HUES6 (cell line): ENCODE results near the gene HDAC4.

Experiments used
- H3K27ac ChIP-seq: 2 replicates; pipeline ENCODE4 v1.7.0; 2013; ENCODE audit warnings: low read depth, mild to moderate bottlenecking, low read length, inconsistent platforms
- H3K27me3 ChIP-seq: 2 replicates; pipeline ENCODE4 v1.6.1; 2013; ENCODE audit warnings: low read length; ENCODE audit not compliant: control insufficient read depth, insufficient read depth
- H3K36me3 ChIP-seq: 2 replicates; pipeline ENCODE4 v1.6.1; 2013; ENCODE audit warnings: low read length; ENCODE audit not compliant: control insufficient read depth, insufficient read depth
- H3K4me1 ChIP-seq: 2 replicates; pipeline ENCODE4 v1.6.1; 2013; ENCODE audit warnings: low read length; ENCODE audit not compliant: control insufficient read depth, insufficient read depth
- H3K4me3 ChIP-seq: 2 replicates; pipeline ENCODE4 v1.5.1; 2013; ENCODE audit warnings: low read depth, low read length
- H3K9ac ChIP-seq: one replicate; pipeline ENCODE4 v1.6.1; 2013; ENCODE audit warnings: mild to moderate bottlenecking, low read length
- H3K9me3 ChIP-seq: 2 replicates; pipeline ENCODE4 v1.6.1; 2013; ENCODE audit warnings: low read depth, low read length; ENCODE audit not compliant: control insufficient read depth, insufficient read depth

The HDAC4 gene

GRCh38 chr2:239052798-239053665 lies 347.8 kb downstream of the HDAC4 start:
- Histone ChIP-seq H3K27me3 (no peaks in the 10 kb centered on the region), H3K9ac (no peak overlapping the region), H3K4me3 (no peak overlapping the region), H3K27ac (no peak overlapping the region), H3K9me3 (no peaks in the 10 kb centered on the region), H3K36me3 (peaks cover 18% of the 10 kb centered on the region), H3K4me1 (no peaks in the 10 kb centered on the region)

GRCh38 chr2:239051891-239052445 lies 348.9 kb downstream of the HDAC4 start:
- no peaks in the 10 kb centered on the region for H3K9me3 ChIP-seq
- H3K9ac ChIP-seq, result no peak overlapping the region
- no peaks in the 10 kb centered on the region for H3K27me3 ChIP-seq
- no peak overlapping the region for H3K27ac ChIP-seq
- H3K36me3 ChIP-seq, result peaks cover 13% of the 10 kb centered on the region
- no peaks in the 10 kb centered on the region for H3K4me1 ChIP-seq
- H3K4me3 ChIP-seq, result no peak overlapping the region

- Histone ChIP-seq H3K4me1 (no peaks in the 10 kb centered on the region), H3K4me3 (no peak overlapping the region), H3K27me3 (no peaks in the 10 kb centered on the region), H3K9me3 (no peaks in the 10 kb centered on the region), H3K36me3 (peaks cover 13% of the 10 kb centered on the region), H3K27ac (no peak overlapping the region), H3K9ac (no peak overlapping the region)
Measured at GRCh38 chr2:239050252-239050649, 350.6 kb downstream of the HDAC4 start.

- Histone ChIP-seq H3K36me3 (peaks cover 13% of the 10 kb centered on the region), H3K27ac (no peak overlapping the region), H3K9me3 (no peaks in the 10 kb centered on the region), H3K4me3 (no peak overlapping the region), H3K4me1 (no peaks in the 10 kb centered on the region), H3K27me3 (no peaks in the 10 kb centered on the region), H3K9ac (no peak overlapping the region)
Measured at GRCh38 chr2:239049421-239050251, 351.2 kb downstream of the HDAC4 start.

GRCh38 chr2:239048736-239049135 lies 352.1 kb downstream of the HDAC4 start:
- no peaks in the 10 kb centered on the region for H3K9me3 ChIP-seq
- H3K27ac ChIP-seq, result no peak overlapping the region
- no peak overlapping the region for H3K9ac ChIP-seq
- peaks cover 7% of the 10 kb centered on the region; the same call in 1 of the 2 replicates for H3K36me3 ChIP-seq
- no peaks in the 10 kb centered on the region for H3K27me3 ChIP-seq
- no peaks in the 10 kb centered on the region for H3K4me1 ChIP-seq
- H3K4me3 ChIP-seq, result no peak overlapping the region

- H3K9me3 ChIP-seq, result no peaks in the 10 kb centered on the region
- H3K9ac ChIP-seq, result no peak overlapping the region
Measured at GRCh38 chr2:239047861-239048260, 353.0 kb downstream of the HDAC4 start.

GRCh38 chr2:239047420-239047819 lies 353.4 kb downstream of the HDAC4 start:
- Histone ChIP-seq H3K4me1 (no peaks in the 10 kb centered on the region), H3K9ac (no peak overlapping the region), H3K27ac (no peak overlapping the region), H3K9me3 (no peaks in the 10 kb centered on the region), H3K36me3 (0 out of 2 replicates have a peak, but pooled peaks cover 2% of the 10 kb centered on the region), H3K4me3 (no peak overlapping the region), H3K27me3 (no peaks in the 10 kb centered on the region)

More at GRCh38 chr2:239047861-239048260, 353.0 kb downstream of the HDAC4 start:
- Histone ChIP-seq H3K4me3 (no peak overlapping the region), H3K27ac (no peak overlapping the region), H3K36me3 (peaks cover 6% of the 10 kb centered on the region; the same call in 1 of the 2 replicates), H3K4me1 (no peaks in the 10 kb centered on the region), H3K27me3 (no peaks in the 10 kb centered on the region)

- no peak overlapping the region for H3K4me3 ChIP-seq
- no peaks in the 10 kb centered on the region for H3K36me3 ChIP-seq
- no peak overlapping the region for H3K9ac ChIP-seq
- no peaks in the 10 kb centered on the region for H3K27me3 ChIP-seq
- H3K27ac ChIP-seq, result no peak overlapping the region
- H3K4me1 ChIP-seq, result no peaks in the 10 kb centered on the region
- no peaks in the 10 kb centered on the region for H3K9me3 ChIP-seq
Measured at GRCh38 chr2:239046822-239047221, 354.0 kb downstream of the HDAC4 start.

GRCh38 chr2:239044336-239044735 lies 356.5 kb downstream of the HDAC4 start:
- Histone ChIP-seq H3K9me3 (no peaks in the 10 kb centered on the region), H3K36me3 (no peaks in the 10 kb centered on the region), H3K9ac (no peak overlapping the region), H3K4me1 (no peaks in the 10 kb centered on the region), H3K4me3 (no peak overlapping the region), H3K27ac (no peak overlapping the region), H3K27me3 (no peaks in the 10 kb centered on the region)

- Histone ChIP-seq H3K36me3 (no peaks in the 10 kb centered on the region), H3K27me3 (no peaks in the 10 kb centered on the region)
Measured at GRCh38 chr2:239043326-239043725, 357.5 kb downstream of the HDAC4 start.

More at GRCh38 chr2:239043326-239043725, 357.5 kb downstream of the HDAC4 start:
- no peaks in the 10 kb centered on the region for H3K9me3 ChIP-seq
- no peak overlapping the region for H3K4me3 ChIP-seq
- H3K27ac ChIP-seq, result no peak overlapping the region
- no peak overlapping the region for H3K9ac ChIP-seq
- no peaks in the 10 kb centered on the region for H3K4me1 ChIP-seq
